GM20431 (cell line): Measurements from ENCODE around the gene SLC13A1.
"Not testable (repeated sequence)": the region's sequence is repeated elsewhere in the genome, so short reads cannot be mapped to it uniquely, and the experiment has no call there.

Source experiments
- in situ Hi-C: fragments of 300-500 bp; cut with MseI, MboI; formaldehyde crosslinking; loops from one replicate; pipeline ENCODE4 v1.15.0; 2020; ENCODE audit warnings: low sequenced_read_pairs; ENCODE audit not compliant: unreplicated experiment

Gene SLC13A1

DNA sequence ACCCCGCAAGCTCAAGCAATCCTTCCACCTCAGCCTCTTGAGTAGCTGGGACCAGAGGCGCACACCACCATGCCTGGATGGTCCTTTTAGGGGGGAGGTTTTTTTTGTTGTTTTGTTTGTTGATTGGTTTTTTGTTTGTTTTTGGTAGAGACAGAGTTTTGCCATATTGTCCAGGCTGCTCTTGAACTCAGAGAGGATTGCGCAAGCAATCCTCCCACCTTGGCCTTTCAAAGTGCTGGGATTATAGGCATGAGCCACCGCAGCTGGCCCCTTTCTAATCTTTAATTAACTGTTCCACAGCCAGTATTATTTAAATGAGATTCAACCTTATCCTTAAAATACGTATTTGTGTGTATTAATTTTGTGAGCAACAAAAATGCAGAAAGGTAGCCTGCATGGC, 65.8 kb downstream of the SLC13A1 start:
- in situ Hi-C loops = no loop called here

DNA sequence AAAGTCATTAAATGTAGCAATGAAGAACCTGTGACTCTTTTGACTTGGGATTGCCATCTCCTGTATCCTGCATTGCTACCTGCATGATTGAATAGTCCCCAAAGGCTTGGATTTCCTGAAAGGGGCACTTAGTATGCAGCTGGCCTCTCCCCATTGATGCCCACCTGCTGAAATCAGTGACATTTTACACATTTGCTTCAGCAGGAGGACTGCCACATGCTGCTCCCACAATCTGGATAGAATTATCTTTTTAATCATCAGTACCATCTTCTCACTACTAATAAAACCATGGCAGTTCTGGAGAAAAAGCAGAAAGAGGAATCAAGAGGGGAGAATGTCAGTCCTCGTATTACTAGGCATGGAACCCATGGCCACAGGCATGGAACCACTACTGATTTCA, 67.8 kb downstream of the SLC13A1 start:
- in situ Hi-C loops = no loop called here

- in situ Hi-C loops = no loop called here
Measured at GRCh38 chr7:123131556-123131955, 68.2 kb downstream of the SLC13A1 start.

DNA sequence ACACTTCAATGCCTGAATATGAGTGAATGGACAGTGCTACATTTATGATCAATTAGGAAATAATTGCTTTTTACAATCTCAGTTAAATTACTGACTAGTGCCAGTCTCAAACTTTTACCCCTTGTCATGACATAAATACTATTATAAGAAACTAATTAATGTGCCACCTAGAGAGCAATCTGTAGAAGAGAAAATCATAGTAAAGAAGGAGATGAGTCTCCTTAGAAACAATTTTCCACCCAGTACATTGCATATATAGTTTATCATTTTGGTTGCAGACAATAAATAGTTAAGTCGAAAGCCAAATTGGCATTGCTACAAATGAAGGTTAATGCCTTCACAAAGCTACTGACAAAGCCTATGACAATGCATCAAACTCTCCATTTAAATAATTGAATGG, 68.6 kb downstream of the SLC13A1 start:
- in situ Hi-C loops = no loop called here

DNA sequence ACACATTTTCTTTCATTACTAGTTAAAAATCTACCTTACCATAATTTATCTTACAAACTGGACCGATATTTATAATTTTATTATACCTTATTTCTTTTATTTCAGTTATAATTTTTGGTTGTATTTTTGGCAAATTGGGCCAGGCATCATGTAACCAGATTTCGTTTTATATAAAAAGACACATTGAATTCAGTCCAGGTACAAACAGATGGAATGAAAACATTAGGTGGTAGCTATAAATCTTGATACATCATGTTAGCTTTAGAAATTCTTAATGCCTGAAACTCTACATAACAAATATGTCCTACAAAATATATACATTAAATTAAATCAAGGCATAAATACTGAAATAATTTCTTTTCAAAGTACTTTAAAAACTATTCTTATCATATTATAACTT, 73.1 kb downstream of the SLC13A1 start:
- in situ Hi-C loops = no loop called here

- in situ Hi-C loops = no loop called here
Measured at GRCh38 chr7:123126171-123126570, 73.6 kb downstream of the SLC13A1 start.

GRCh38 chr7:123125231-123125630, 74.5 kb downstream of the SLC13A1 start:
- in situ Hi-C loops = no loop called here

GRCh38 chr7:123122916-123123315, 76.9 kb downstream of the SLC13A1 start:
- in situ Hi-C loops = no loop called here

- in situ Hi-C loops = no loop called here
Measured at GRCh38 chr7:123120286-123120685, 79.5 kb downstream of the SLC13A1 start.

DNA sequence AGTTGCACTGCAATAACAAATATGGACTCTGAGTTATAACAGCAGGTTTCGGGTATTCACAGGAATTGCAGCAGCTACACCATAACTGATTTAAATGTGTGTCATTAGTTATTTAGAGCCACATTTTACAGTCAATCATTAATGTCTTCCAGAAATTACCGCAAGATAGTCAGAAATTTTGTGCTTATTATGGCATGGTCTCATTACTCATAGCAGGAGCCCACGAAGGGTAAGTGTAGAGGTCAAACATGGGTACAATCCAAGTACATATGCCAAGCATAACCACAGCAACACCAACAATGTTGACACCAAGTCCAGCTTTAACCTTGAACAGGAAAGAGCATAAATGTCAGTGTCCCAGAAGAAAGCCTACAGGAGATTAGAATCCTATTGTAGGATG, 84.4 kb downstream of the SLC13A1 start:
- in situ Hi-C loops = no loop called here

DNA sequence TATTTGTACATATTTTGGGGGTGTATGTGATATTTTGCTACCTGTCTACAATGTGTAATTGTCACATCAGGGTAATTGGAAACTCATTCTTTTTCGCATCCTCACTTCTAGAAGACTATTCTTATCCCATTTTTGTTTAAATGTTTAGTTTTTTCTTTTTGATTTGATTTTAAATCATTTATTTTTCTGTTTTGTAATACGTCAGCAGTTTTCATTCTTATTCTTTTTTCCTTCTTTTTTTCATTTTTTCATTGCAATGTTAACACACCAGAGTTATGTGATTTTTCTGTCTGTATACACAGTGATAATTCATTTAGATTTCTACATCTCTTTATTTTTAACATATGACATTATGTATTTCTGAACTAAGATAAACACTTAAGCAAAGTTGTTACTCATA, 85.5 kb downstream of the SLC13A1 start:
- in situ Hi-C loops = no loop called here

- in situ Hi-C loops = no loop called here
Measured at GRCh38 chr7:123112833-123113232, 86.9 kb downstream of the SLC13A1 start.

DNA sequence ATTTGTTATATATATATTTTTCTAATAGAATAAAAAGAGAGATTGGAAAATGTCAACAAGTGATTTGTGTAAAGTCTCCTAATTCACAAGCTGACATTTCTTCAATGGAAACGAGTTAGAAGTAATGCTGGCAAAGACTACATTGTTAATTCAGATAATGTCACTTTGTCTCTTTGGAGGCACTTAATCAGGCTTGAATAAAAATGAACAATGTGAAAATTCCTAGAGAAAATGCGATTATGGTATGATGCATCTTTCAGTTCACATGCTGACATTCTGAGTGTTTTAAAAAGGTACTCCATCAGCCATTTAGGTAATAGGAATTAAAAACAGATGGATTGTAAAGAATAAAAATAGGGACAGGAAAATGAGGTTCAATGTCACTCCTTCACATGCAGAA, 100.1 kb downstream of the SLC13A1 start:
- in situ Hi-C loops = no loop called here

DNA sequence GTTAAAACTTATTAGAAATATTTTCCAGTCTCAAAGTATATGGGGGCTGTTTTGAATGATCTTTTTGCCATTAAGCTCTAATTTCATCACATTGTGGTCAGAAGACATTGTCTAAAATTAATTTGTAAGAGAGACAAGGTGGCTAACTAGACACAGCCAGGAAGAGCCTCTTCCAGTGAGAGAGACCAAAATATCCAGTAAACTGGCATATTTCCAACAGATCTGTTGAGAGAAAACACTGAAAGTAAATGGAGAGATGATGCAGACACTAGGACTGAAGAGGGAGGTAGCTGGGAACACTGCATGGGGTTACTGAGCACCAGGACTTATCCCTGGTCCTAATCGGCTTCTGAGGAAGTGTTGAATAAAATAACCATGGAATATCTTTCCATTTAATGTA, 102.8 kb downstream of the SLC13A1 start:
- in situ Hi-C loops = no loop called here

- in situ Hi-C loops = no loop called here
Measured at GRCh38 chr7:123096434-123096833, 103.3 kb downstream of the SLC13A1 start.

- in situ Hi-C loops = no loop called here
Measured at GRCh38 chr7:123090456-123090855, 109.3 kb downstream of the SLC13A1 start.

DNA sequence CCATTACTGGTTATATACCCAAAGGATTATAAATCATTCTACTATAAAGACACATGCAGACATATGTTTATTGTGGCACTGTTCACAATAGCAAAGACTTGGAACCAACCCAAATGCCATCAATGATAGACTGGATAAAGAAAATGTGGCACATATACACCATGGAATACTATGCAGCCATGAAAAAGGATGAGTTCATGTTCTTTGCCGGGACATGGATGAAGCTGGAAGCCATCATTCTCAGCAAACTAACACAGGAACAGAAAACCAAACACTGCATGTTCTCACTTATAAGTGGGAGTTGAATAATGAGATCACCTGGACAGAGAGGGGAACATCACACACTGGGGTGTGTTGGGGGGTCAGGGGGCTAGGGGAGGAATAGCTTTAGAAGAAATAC, 112.9 kb downstream of the SLC13A1 start:
- in situ Hi-C loops = not testable (repeated sequence)

- in situ Hi-C loops = not testable (repeated sequence)
Measured at GRCh38 chr7:123084861-123085260, 114.9 kb downstream of the SLC13A1 start.

- in situ Hi-C loops = no loop called here
Measured at GRCh38 chr7:123079021-123079420, 120.7 kb downstream of the SLC13A1 start.

GRCh38 chr7:123075838-123076467, 123.8 kb downstream of the SLC13A1 start:
- in situ Hi-C loops = no loop called here

DNA sequence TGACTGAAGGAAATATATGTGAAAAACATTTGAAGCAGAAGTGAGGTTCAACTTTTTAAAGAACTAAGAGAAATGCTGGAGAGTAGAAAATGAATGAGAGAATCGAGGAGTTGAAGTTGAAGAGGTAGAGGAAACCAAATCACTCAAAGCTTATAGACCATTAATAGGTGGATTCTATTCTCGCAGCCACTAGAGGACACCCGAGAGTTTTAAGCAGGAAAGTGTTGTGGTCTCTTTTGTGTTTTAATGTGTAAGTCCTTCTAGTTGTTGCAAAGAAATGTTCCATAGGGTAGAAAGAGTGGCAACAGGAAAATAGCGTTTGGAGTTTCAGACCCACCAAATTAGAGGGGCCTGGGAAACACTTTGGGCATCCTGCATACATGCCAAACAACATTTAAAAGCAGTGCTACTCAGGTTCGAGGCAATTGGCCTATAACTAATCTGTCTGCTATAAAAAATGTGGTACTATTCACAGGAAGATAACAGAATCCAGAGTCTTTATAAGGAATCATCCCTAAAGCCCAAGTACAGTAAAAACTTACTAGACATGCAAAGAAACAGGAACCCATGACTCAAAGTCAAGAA, 129.0 kb downstream of the SLC13A1 start:
- in situ Hi-C loops = no loop called here

DNA sequence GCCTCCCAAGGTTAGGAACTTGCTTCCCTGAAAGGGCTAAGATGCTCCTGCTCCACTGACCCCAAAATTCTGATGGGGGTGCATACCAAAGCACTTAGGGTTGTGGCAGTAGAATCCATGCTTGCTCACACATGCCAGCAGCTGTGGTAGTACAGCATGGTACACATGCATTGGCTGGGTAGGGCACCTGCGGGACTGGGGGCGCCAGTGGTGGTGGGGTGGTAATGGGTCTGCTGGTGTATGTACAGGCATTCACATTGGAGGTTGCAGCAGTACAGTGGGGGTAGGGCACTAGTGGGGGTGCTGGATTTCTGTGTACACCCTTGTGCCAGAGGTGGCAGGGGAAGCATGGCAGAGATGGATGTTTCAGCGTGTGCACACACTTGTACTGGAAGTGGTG, 132.0 kb downstream of the SLC13A1 start:
- in situ Hi-C loops = no loop called here
